ENCODE data around the gene FPR1. TPM values are rescaled to one million over a fixed set of nuclear protein-coding genes. Genes with fewer than 3 reads are reported as not detected.

Gene FPR1
- total RNA-seq (2022; extraction: Qiagen RNA extraction) = 0.11 to 0.24 TPM (median 0.14 TPM) in 5 replicates

GRCh38 chr19:51751655-51752054 lies at the start of gene FPR1:
Gene FPR1 (minus strand): TSS chr19:51751878. CDS start chr19:51746994, 4,884 bp downstream.

GRCh38 chr19:51794885-51795490 lies 43.3 kb upstream of the FPR1 start, which contains the start of gene FPR3:
Gene FPR3 (plus strand): TSS chr19:51795157. CDS start chr19:51823749, 28,592 bp downstream.

GRCh38 chr19:51760697-51761356 lies 9.1 kb upstream of the FPR1 start, which contains the start of gene FPR2:
Gene FPR2 (plus strand): TSS chr19:51761180. CDS start chr19:51768659, 7,479 bp downstream.

Other genes with a start within 250 kb of the FPR1 start
- gene SIGLEC6, start 220.2 kb downstream of the FPR1 start, total RNA-seq (2022; extraction: Qiagen RNA extraction) = not detected in 5 replicates
- gene ZNF175, start 180.6 kb downstream of the FPR1 start, total RNA-seq (2022; extraction: Qiagen RNA extraction) = 3.2 to 5.1 TPM (median 4.1 TPM) in 5 replicates
- not detected in 5 replicates for gene SIGLEC5, start 121.5 kb downstream of the FPR1 start, total RNA-seq (2022; extraction: Qiagen RNA extraction)
- gene SIGLEC14, start 105.1 kb downstream of the FPR1 start, total RNA-seq (2022; extraction: Qiagen RNA extraction) = 0.08 to 0.20 TPM in 2 of 5 replicates, not detected in the others
- gene SPACA6, start 58.5 kb downstream of the FPR1 start, total RNA-seq (2022; extraction: Qiagen RNA extraction) = 10.2 to 20.1 TPM (median 13.4 TPM) in 5 replicates
- not detected in 5 replicates for gene HAS1, start 27.9 kb downstream of the FPR1 start, total RNA-seq (2022; extraction: Qiagen RNA extraction)
- not detected in 5 replicates for gene FPR2, start 9.3 kb upstream of the FPR1 start, total RNA-seq (2022; extraction: Qiagen RNA extraction)
- not detected in 5 replicates for gene FPR3, start 43.3 kb upstream of the FPR1 start, total RNA-seq (2022; extraction: Qiagen RNA extraction)
- gene ZNF577, start 136.1 kb upstream of the FPR1 start, total RNA-seq (2022; extraction: Qiagen RNA extraction) = 0.06 TPM in 1 of 5 replicates, not detected in the others
- gene ZNF649, start 153.1 kb upstream of the FPR1 start, total RNA-seq (2022; extraction: Qiagen RNA extraction) = 0.11 to 0.31 TPM (median 0.12 TPM) in 5 replicates
- gene ZNF613, start 175.6 kb upstream of the FPR1 start, total RNA-seq (2022; extraction: Qiagen RNA extraction) = 0.97 to 1.8 TPM (median 1.0 TPM) in 5 replicates
- gene ZNF350, start 235.0 kb upstream of the FPR1 start, total RNA-seq (2022; extraction: Qiagen RNA extraction) = 3.6 to 6.2 TPM (median 4.2 TPM) in 5 replicates